Measurements from ENCODE around the gene SCN9A.
"Not testable (repeated sequence)": the region's sequence is repeated elsewhere in the genome, so short reads cannot be mapped to it uniquely, and the experiment has no call there.

Gene SCN9A

GRCh38 chr2:166375736-166376487 is at the start of gene SCN9A:
TSS of gene SCN9A (minus strand) at chr2:166375944. CDS start at chr2:166311756, 64,188 bp downstream.
- DNase-seq (ENCODE audit: low read depth in 2 of 2, low spot score in 1 of 2), result no peak

GRCh38 chr2:166424841-166425240 is 49.1 kb upstream of the SCN9A start:
- no peak for DNase-seq (ENCODE audit: low read depth in 2 of 2, low spot score in 1 of 2)

- no peak for DNase-seq (ENCODE audit: low read depth in 2 of 2, low spot score in 1 of 2)
Observed at GRCh38 chr2:166419616-166419934, 43.8 kb upstream of the SCN9A start.

- DNase-seq (ENCODE audit: low read depth in 2 of 2, low spot score in 1 of 2), result no peak
Observed at GRCh38 chr2:166418853-166419615, 43.3 kb upstream of the SCN9A start.

- no peak for DNase-seq (ENCODE audit: low read depth in 2 of 2, low spot score in 1 of 2)
Observed at GRCh38 chr2:166417669-166418068, 41.9 kb upstream of the SCN9A start.

GRCh38 chr2:166413255-166413654 is 37.5 kb upstream of the SCN9A start:
- DNase-seq (ENCODE audit: low read depth in 2 of 2, low spot score in 1 of 2), result no peak

GRCh38 chr2:166411473-166412230 is 35.9 kb upstream of the SCN9A start:
- no peak for DNase-seq (ENCODE audit: low read depth in 2 of 2, low spot score in 1 of 2)

GRCh38 chr2:166410828-166411472 is 35.2 kb upstream of the SCN9A start:
- DNase-seq (ENCODE audit: low read depth in 2 of 2, low spot score in 1 of 2), result no peak

- DNase-seq (ENCODE audit: low read depth in 2 of 2, low spot score in 1 of 2), result not testable (repeated sequence)
Observed at GRCh38 chr2:166407746-166408145, 32.0 kb upstream of the SCN9A start.

GRCh38 chr2:166406374-166406773 is 30.6 kb upstream of the SCN9A start:
- no peak for DNase-seq (ENCODE audit: low read depth in 2 of 2, low spot score in 1 of 2)

GRCh38 chr2:166405569-166405926 is 29.8 kb upstream of the SCN9A start:
- DNase-seq (ENCODE audit: low read depth in 2 of 2, low spot score in 1 of 2), result no peak

- no peak for DNase-seq (ENCODE audit: low read depth in 2 of 2, low spot score in 1 of 2)
Observed at GRCh38 chr2:166404831-166405568, 29.3 kb upstream of the SCN9A start.

- no peak for DNase-seq (ENCODE audit: low read depth in 2 of 2, low spot score in 1 of 2)
Observed at GRCh38 chr2:166394245-166394644, 18.5 kb upstream of the SCN9A start.

- no peak for DNase-seq (ENCODE audit: low read depth in 2 of 2, low spot score in 1 of 2)
Observed at GRCh38 chr2:166393008-166393407, 17.3 kb upstream of the SCN9A start.

GRCh38 chr2:166388481-166389070 is 12.8 kb upstream of the SCN9A start:
- DNase-seq (ENCODE audit: low read depth in 2 of 2, low spot score in 1 of 2), result no peak

GRCh38 chr2:166385313-166385712 is 9.6 kb upstream of the SCN9A start:
- no peak for DNase-seq (ENCODE audit: low read depth in 2 of 2, low spot score in 1 of 2)

GRCh38 chr2:166384774-166385173 is 9.0 kb upstream of the SCN9A start:
- DNase-seq (ENCODE audit: low read depth in 2 of 2, low spot score in 1 of 2), result no peak

GRCh38 chr2:166382448-166382847 is 6.7 kb upstream of the SCN9A start:
- no peak for DNase-seq (ENCODE audit: low read depth in 2 of 2, low spot score in 1 of 2)

- DNase-seq (ENCODE audit: low read depth in 2 of 2, low spot score in 1 of 2), result no peak
Observed at GRCh38 chr2:166380615-166381014, 4.9 kb upstream of the SCN9A start.

GRCh38 chr2:166376873-166377272 is 1.1 kb upstream of the SCN9A start:
- DNase-seq (ENCODE audit: low read depth in 2 of 2, low spot score in 1 of 2), result no peak

- no peak for DNase-seq (ENCODE audit: low read depth in 2 of 2, low spot score in 1 of 2)
Observed at GRCh38 chr2:166376488-166376828, 714 bp upstream of the SCN9A start.

Measured in stimulated activated CD8-positive, alpha-beta memory T cell treated with anti-CD3 and anti-CD28 coated beads, Interleukin-4, amount 100 ng/mL, for 4 hours (primary cell).